GM12892 (cell line): Measurements from ENCODE around the gene ANK2.

ENCODE experiments used
- POLR2A ChIP-seq: IDR thresholded peaks from 2 replicates; pipeline ENCODE4 v1.6.1; 2011; ENCODE audit warnings: low read depth, low read length, control low read depth
- TAF1 ChIP-seq: IDR thresholded peaks from 2 replicates; pipeline ENCODE4 v1.6.1; 2011; ENCODE audit warnings: low read depth, mild to moderate bottlenecking, control low read depth, low read length, borderline replicate concordance

DNA sequence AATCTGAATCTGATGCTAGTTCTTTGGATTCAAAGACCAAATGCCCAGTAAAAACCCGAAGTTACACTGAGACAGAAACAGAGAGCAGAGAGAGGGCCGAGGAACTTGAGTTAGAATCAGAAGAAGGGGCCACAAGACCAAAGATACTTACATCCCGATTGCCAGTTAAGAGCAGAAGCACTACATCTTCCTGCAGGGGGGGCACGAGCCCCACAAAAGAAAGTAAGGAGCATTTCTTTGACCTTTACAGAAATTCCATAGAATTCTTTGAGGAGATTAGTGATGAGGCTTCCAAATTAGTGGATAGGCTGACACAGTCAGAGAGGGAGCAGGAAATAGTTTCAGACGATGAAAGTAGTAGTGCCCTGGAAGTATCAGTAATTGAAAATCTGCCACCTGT, 309.3 kb downstream of the ANK2 start:
- TF ChIP-seq POLR2A, result no peak
- no peak for TF ChIP-seq TAF1
